SH-SY5Y (cell line): ENCODE data around the gene C1QTNF8.

ENCODE experiments used
- GATA2 ChIP-seq: IDR thresholded peaks from 2 replicates; pipeline ENCODE4 v1.6.1; 2011; ENCODE audit warnings: mild to moderate bottlenecking, low read depth, low read length
- GATA3 ChIP-seq: IDR thresholded peaks from 2 replicates; pipeline ENCODE4 v1.6.1; 2011; ENCODE audit warnings: low read depth, mild to moderate bottlenecking, low read length, moderate library complexity

GRCh38 chr16:1047123-1047522 lies 48.9 kb downstream of the C1QTNF8 start:
- TF ChIP-seq GATA3 (no peak), GATA2 (no peak)
